Measurements from ENCODE around the gene KLF17. TPM values are rescaled to one million over a fixed set of nuclear protein-coding genes. Genes with fewer than 3 reads are reported as not detected.

The KLF17 gene
- total and polyA plus RNA-seq, 2 experiments from 2014 or later, result not detected

Small RNAs within 50 kb of the gene (small RNA-seq; reads per million reads assigned to genes)
- gene AL035417.1 (ENCODE audit: low replicate concordance) (not detected), gene OOSP1P1 (ENCODE audit: low replicate concordance) (not detected), gene RF00019 (ENCODE audit: low replicate concordance) (not detected), gene RN7SL479P (ENCODE audit: low replicate concordance) (not detected)

Other genes starting within 250 kb of the KLF17 start
- 10.4 and 35.7 TPM in 2 replicates for gene ARTN, start 185.0 kb upstream of the KLF17 start, total RNA-seq (2014; rRNA removed; shearing (Covaris generic))
- 6.7 and 7.6 TPM in 2 replicates for gene ARTN, start 185.0 kb upstream of the KLF17 start, polyA plus RNA-seq (2016; fragmentation: Nextera tagmentation; extraction: Ambion mirVana)
- 17.9 and 22.8 TPM in 2 replicates for gene IPO13, start 171.9 kb upstream of the KLF17 start, total RNA-seq (2014; rRNA removed; shearing (Covaris generic))
- 10.4 and 12.5 TPM in 2 replicates for gene IPO13, start 171.9 kb upstream of the KLF17 start, polyA plus RNA-seq (2016; fragmentation: Nextera tagmentation; extraction: Ambion mirVana)
- gene DPH2, start 148.8 kb upstream of the KLF17 start, total RNA-seq (2014; rRNA removed; shearing (Covaris generic)), result 68.2 and 90.3 TPM in 2 replicates
- gene DPH2, start 148.8 kb upstream of the KLF17 start, polyA plus RNA-seq (2016; fragmentation: Nextera tagmentation; extraction: Ambion mirVana), result 32.1 and 35.6 TPM in 2 replicates
- 112 and 116 TPM in 2 replicates for gene ATP6V0B, start 143.9 kb upstream of the KLF17 start, total RNA-seq (2014; rRNA removed; shearing (Covaris generic))
- 142 and 149 TPM in 2 replicates for gene ATP6V0B, start 143.9 kb upstream of the KLF17 start, polyA plus RNA-seq (2016; fragmentation: Nextera tagmentation; extraction: Ambion mirVana)
- gene B4GALT2, start 139.6 kb upstream of the KLF17 start, total RNA-seq (2014; rRNA removed; shearing (Covaris generic)), result 52.7 and 63.1 TPM in 2 replicates
- gene B4GALT2, start 139.6 kb upstream of the KLF17 start, polyA plus RNA-seq (2016; fragmentation: Nextera tagmentation; extraction: Ambion mirVana), result 22.4 and 22.8 TPM in 2 replicates
- 8.3 and 9.5 TPM in 2 replicates for gene CCDC24, start 127.2 kb upstream of the KLF17 start, total RNA-seq (2014; rRNA removed; shearing (Covaris generic))
- 13.4 and 17.2 TPM in 2 replicates for gene CCDC24, start 127.2 kb upstream of the KLF17 start, polyA plus RNA-seq (2016; fragmentation: Nextera tagmentation; extraction: Ambion mirVana)
- gene SLC6A9, start 87.4 kb upstream of the KLF17 start, total RNA-seq (2014; rRNA removed; shearing (Covaris generic)), result 14.6 and 20.0 TPM in 2 replicates
- 12.2 and 14.4 TPM in 2 replicates for gene SLC6A9, start 87.4 kb upstream of the KLF17 start, polyA plus RNA-seq (2016; fragmentation: Nextera tagmentation; extraction: Ambion mirVana)
- 0.16 and 0.35 TPM in 2 replicates for gene KLF18, start 22.8 kb downstream of the KLF17 start, total RNA-seq (2014; rRNA removed; shearing (Covaris generic))
- gene KLF18, start 22.8 kb downstream of the KLF17 start, polyA plus RNA-seq (2016; fragmentation: Nextera tagmentation; extraction: Ambion mirVana), result not detected in 2 replicates
- gene DMAP1, start 94.7 kb downstream of the KLF17 start, total RNA-seq (2014; rRNA removed; shearing (Covaris generic)), result 38.8 and 40.0 TPM in 2 replicates
- 27.9 and 32.6 TPM in 2 replicates for gene DMAP1, start 94.7 kb downstream of the KLF17 start, polyA plus RNA-seq (2016; fragmentation: Nextera tagmentation; extraction: Ambion mirVana)
- gene ERI3, start 236.4 kb downstream of the KLF17 start, total RNA-seq (2014; rRNA removed; shearing (Covaris generic)), result 70.1 and 92.5 TPM in 2 replicates
- 56.4 and 63.0 TPM in 2 replicates for gene ERI3, start 236.4 kb downstream of the KLF17 start, polyA plus RNA-seq (2016; fragmentation: Nextera tagmentation; extraction: Ambion mirVana)

All from GM23338 (cell line).